SJSA1 (cell line): ENCODE results near the gene STRBP. TPM values are rescaled to one million over a fixed set of nuclear protein-coding genes. Genes with fewer than 3 reads are reported as not detected.
"Not testable (repeated sequence)": the region's sequence is repeated elsewhere in the genome, so short reads cannot be mapped to it uniquely, and the experiment has no call there.

Source experiments
- DNase-seq, 2 experiments: peaks; one replicate each; pipeline ENCODE4 v3.0.0-alpha.2; 2015 to 2020; ENCODE audit warnings: low spot score in 2 of 2, low read depth in 1 of 2
- H3K27ac ChIP-seq: fragments of 250-450 bp; sonication (Bioruptor Pico); 2 replicates; pipeline ENCODE4 v1.5.1; 2020; ENCODE audit warnings: mild to moderate bottlenecking, moderate library complexity
- H3K27me3 ChIP-seq: fragments of 250-450 bp; sonication (Bioruptor Pico); replicated peaks from 2 replicates; pipeline ENCODE4 v1.5.1; 2020; ENCODE audit warnings: mild to moderate bottlenecking, moderate library complexity
- H3K36me3 ChIP-seq: fragments of 250-450 bp; sonication (Bioruptor Pico); 2 replicates; pipeline ENCODE4 v1.5.1; 2020; ENCODE audit warnings: mild to moderate bottlenecking
- H3K4me1 ChIP-seq: fragments of 250-450 bp; sonication (Bioruptor Pico); replicated peaks from 2 replicates; pipeline ENCODE4 v1.6.1; 2021; ENCODE audit warnings: mild to moderate bottlenecking
- H3K4me3 ChIP-seq: fragments of 250-450 bp; sonication (Bioruptor Pico); 2 replicates; pipeline ENCODE4 v1.5.1; 2020; ENCODE audit warnings: mild to moderate bottlenecking
- H3K9me3 ChIP-seq: fragments of 250-450 bp; sonication (Bioruptor Pico); replicated peaks from 2 replicates; pipeline ENCODE4 v1.5.1; 2020; ENCODE audit warnings: mild to moderate bottlenecking
- total RNA-seq: library from RNA; depleted of rRNA; stranded (reverse); fragments of >200 nt; shearing (Covaris generic); gene quantifications from 2 replicates; pipeline ENCODE4 v1.2.3, GENCODE V29; 2014

The STRBP gene
- total RNA-seq, 1 experiment from 2014 or later = 5.3 TPM

DNA sequence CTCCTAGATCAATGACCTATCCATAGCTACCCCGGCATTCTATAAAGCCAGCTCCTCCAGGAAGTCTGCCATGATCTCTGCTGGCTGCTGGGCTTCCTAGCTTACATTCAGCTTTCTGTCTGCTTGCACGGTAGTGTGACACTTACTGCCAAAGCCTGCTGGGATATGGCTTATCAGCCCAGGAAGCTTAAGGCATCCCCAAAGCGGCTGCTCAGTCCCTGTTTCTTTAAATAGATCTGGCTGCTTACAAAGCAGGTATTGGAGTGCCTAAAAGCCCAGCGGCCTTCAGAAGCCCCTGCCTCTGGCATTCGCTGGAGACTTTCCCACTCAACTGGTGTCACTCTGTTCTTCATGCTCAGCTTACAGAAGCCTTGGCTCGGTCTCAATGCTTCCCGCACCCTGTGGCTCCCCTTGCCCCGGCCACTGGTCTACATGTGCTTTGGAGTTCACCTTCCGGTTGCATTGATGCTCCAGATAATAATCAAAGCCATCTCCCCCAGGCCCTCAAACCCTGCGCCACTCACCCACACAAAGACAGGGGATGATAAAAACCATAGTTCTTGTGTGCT, 31.3 kb upstream of the STRBP start:
- Histone ChIP-seq H3K4me1 (no peaks in the 10 kb centered on the region), H3K36me3 (no peaks in the 10 kb centered on the region), H3K27me3 (no peaks in the 10 kb centered on the region), H3K4me3 (no peak overlapping the region), H3K9me3 (no peaks in the 10 kb centered on the region), H3K27ac (no peak overlapping the region)
- no peak for DNase-seq

DNA sequence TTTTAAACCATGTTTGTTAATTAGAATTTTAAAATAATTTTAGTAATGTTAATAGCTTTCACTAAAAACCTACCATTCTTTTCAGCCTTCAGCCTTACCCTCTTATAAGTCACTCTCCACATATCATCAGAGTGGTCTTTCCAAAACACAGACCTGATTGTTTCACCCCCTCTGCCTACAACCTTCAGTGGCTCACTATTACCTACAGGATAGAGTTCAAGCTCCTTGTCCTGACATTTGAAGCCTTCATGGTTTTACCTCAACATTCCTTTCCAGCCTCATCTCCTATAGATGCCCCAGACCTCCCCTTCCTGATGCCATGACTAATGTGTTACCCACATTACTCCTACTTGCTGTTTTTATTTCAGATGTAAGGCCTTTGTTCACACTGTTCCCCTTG, 27.8 kb upstream of the STRBP start:
- Histone ChIP-seq H3K4me1 (no peaks in the 10 kb centered on the region), H3K4me3 (no peak overlapping the region), H3K27ac (no peak overlapping the region), H3K9me3 (no peaks in the 10 kb centered on the region), H3K36me3 (no peaks in the 10 kb centered on the region), H3K27me3 (no peaks in the 10 kb centered on the region)
- no peak for DNase-seq

DNA sequence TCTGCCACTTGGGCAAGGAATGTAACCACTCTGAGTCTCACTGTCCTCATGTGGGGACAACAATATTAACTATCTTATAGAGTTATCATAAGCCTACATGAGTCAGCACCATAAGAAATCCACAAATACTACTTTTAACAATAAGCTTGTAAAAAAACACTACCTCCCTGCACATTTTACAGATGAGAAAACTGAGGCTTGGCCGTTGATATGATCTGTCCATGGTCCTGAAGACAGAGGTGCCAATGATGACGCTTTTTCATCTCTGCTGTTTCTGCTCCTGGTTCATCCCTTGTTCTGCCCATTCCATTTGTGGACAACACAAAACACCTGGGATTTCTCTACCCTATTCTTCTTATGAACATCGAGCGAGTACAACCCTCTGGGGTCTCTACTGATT, 23.4 kb upstream of the STRBP start:
- no peak for DNase-seq
- H3K27ac ChIP-seq = no peak overlapping the region
- H3K4me3 ChIP-seq = no peak overlapping the region
- H3K9me3 ChIP-seq = no peaks in the 10 kb centered on the region
- no peaks in the 10 kb centered on the region for H3K27me3 ChIP-seq
- no peaks in the 10 kb centered on the region for H3K4me1 ChIP-seq
- H3K36me3 ChIP-seq = no peaks in the 10 kb centered on the region

DNA sequence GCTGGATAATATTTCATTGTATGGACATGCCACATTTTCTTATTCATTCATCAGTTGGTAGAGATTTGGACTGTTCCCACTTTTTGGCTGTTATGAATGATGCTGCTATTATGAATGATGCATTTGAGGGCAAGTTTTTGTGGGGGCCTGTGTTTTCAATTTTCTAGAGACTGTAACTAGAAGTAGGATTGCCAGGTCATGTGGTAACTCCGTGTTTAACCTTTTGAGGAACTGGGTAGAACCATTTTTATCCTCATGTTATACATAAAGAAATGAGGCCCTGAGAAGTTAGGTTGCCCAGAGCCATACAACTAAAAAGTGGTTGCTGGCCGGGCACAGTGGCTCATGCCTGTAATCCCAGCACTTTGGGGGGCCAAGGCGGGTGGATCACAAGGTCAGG, 22.4 kb upstream of the STRBP start:
- Histone ChIP-seq H3K9me3 (no peaks in the 10 kb centered on the region), H3K27ac (no peak overlapping the region), H3K4me1 (no peaks in the 10 kb centered on the region), H3K36me3 (no peaks in the 10 kb centered on the region), H3K27me3 (no peaks in the 10 kb centered on the region), H3K4me3 (no peak overlapping the region)
- DNase-seq = no peak

GRCh38 chr9:123287639-123288038, 19.3 kb upstream of the STRBP start:
- DNase-seq = no peak
- no peaks in the 10 kb centered on the region for H3K36me3 ChIP-seq
- no peak overlapping the region for H3K27ac ChIP-seq
- H3K9me3 ChIP-seq = no peaks in the 10 kb centered on the region
- no peaks in the 10 kb centered on the region for H3K27me3 ChIP-seq
- no peaks in the 10 kb centered on the region for H3K4me1 ChIP-seq
- no peak overlapping the region for H3K4me3 ChIP-seq

- no peaks in the 10 kb centered on the region for H3K36me3 ChIP-seq
- H3K9me3 ChIP-seq = no peaks in the 10 kb centered on the region
- no peak overlapping the region for H3K4me3 ChIP-seq
- H3K4me1 ChIP-seq = no peaks in the 10 kb centered on the region
- H3K27me3 ChIP-seq = no peaks in the 10 kb centered on the region
- no peak overlapping the region for H3K27ac ChIP-seq
- no peak for DNase-seq
Measured at GRCh38 chr9:123286324-123286723, 17.9 kb upstream of the STRBP start.

GRCh38 chr9:123284656-123285055, 16.3 kb upstream of the STRBP start:
- no peaks in the 10 kb centered on the region for H3K36me3 ChIP-seq
- H3K4me3 ChIP-seq = no peak overlapping the region
- no peaks in the 10 kb centered on the region for H3K4me1 ChIP-seq
- no peak for DNase-seq
- no peak overlapping the region for H3K27ac ChIP-seq
- no peaks in the 10 kb centered on the region for H3K9me3 ChIP-seq
- no peaks in the 10 kb centered on the region for H3K27me3 ChIP-seq

GRCh38 chr9:123283455-123283854, 15.1 kb upstream of the STRBP start:
- no peak for DNase-seq
- H3K36me3 ChIP-seq = no peaks in the 10 kb centered on the region
- no peaks in the 10 kb centered on the region for H3K4me1 ChIP-seq
- H3K9me3 ChIP-seq = no peaks in the 10 kb centered on the region
- no peak overlapping the region for H3K4me3 ChIP-seq
- no peaks in the 10 kb centered on the region for H3K27me3 ChIP-seq
- H3K27ac ChIP-seq = no peak overlapping the region

DNA sequence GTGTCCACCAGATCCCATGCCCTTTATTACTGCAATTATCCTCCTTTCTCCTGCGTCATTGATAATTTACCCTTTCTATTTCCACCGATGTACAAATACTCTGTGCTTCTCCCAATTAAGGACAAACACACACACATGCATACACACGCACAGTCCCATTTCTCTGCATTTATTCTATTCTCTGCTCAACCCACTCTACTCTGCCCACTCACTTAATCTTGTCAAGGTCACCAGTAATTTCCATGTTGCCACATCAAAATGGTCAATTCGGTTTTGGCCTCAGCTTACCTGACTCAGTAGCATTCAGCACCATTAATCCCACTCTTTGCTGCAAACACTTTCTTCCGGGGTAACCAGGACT, 14.6 kb upstream of the STRBP start:
- Histone ChIP-seq H3K4me1 (no peaks in the 10 kb centered on the region), H3K27ac (no peak overlapping the region), H3K36me3 (no peaks in the 10 kb centered on the region), H3K4me3 (no peak overlapping the region), H3K9me3 (no peaks in the 10 kb centered on the region), H3K27me3 (no peaks in the 10 kb centered on the region)
- DNase-seq = no peak

DNA sequence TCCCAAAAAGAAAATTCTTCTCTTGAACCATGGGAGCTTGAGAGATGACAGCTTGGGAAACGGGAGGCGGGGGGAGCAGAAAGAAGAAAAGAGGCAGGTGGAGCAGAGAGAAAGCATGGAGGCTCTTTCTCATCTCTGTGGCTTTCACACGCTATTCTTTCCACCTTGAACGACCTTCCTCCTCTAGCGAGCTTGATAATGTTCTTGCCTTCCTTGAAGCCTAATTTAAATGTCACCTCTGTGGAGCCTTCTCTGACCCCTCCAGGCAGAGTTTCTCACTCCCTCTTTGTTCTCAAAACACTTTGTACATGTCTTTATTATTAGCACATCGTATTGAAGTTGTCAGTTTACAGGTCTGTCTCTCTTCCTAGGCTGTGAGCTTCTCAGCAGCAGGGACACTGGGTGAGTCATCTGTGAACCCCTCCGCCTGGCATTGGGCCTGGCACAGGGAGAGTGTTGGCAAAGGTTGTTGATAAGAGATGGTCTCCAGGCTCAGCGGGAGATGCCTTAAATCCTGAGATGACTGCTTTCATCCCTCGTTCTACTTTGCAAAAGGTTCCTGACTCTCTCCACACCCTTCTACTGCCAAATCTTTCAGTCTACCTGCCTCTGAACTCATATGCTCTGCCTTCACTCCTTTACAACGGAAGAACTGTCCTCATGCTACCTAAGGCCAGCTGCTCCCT, 14.1 kb upstream of the STRBP start:
- no peak for DNase-seq

DNA sequence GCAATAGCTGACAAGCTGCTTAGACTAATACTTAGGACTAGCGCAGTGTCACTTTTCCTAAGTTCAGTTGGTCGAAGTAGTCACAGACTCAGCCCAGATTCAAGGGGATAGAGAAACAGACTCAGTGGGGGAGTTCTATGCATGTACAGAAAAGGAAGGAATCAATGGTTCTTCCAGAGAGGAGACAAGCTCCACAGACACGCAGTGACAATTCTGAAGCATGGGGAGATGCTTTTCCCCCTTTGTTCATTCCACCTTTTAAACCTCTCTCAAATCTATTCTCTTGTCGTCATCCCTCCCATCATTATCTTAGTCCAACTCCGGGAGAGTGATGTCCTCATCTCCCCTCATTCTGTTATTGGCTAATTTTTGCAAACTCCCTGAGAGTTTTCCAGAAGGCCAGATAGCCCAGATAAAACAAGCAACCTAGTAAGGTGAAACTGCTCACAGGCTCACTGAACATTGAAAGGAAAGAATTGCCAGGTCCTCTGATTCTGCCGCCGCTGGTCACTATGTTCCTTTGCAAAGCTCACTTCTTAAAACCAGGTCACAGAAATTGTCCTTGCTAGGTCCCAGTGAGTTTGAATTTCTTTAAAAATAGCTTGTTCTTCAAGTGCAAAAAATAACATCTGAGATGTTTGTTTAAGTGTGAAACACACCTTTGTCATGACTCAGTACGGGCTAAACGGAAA, 13.4 kb upstream of the STRBP start:
- Histone ChIP-seq H3K36me3 (no peaks in the 10 kb centered on the region), H3K27me3 (no peaks in the 10 kb centered on the region), H3K27ac (no peak overlapping the region), H3K4me1 (no peaks in the 10 kb centered on the region), H3K9me3 (no peaks in the 10 kb centered on the region), H3K4me3 (no peak overlapping the region)
- no peak for DNase-seq

More for the DNA sequence above, 14.1 kb upstream of the STRBP start:
- H3K36me3 ChIP-seq = no peaks in the 10 kb centered on the region
- no peaks in the 10 kb centered on the region for H3K4me1 ChIP-seq
- no peak overlapping the region for H3K4me3 ChIP-seq
- no peaks in the 10 kb centered on the region for H3K27me3 ChIP-seq
- H3K9me3 ChIP-seq = no peaks in the 10 kb centered on the region
- H3K27ac ChIP-seq = no peak overlapping the region

GRCh38 chr9:123278879-123279493, 10.6 kb upstream of the STRBP start:
- not testable (repeated sequence) for DNase-seq, H3K4me3 ChIP-seq, H3K27ac ChIP-seq, H3K9me3 ChIP-seq, H3K4me1 ChIP-seq, H3K36me3 ChIP-seq, H3K27me3 ChIP-seq

- H3K27ac ChIP-seq = no peak overlapping the region
- no peaks in the 10 kb centered on the region for H3K9me3 ChIP-seq
- DNase-seq = no peak
- no peaks in the 10 kb centered on the region for H3K4me1 ChIP-seq
- no peaks in the 10 kb centered on the region for H3K27me3 ChIP-seq
- H3K4me3 ChIP-seq = no peak overlapping the region
- H3K36me3 ChIP-seq = no peaks in the 10 kb centered on the region
Measured at GRCh38 chr9:123278361-123278760, 10.0 kb upstream of the STRBP start.

DNA sequence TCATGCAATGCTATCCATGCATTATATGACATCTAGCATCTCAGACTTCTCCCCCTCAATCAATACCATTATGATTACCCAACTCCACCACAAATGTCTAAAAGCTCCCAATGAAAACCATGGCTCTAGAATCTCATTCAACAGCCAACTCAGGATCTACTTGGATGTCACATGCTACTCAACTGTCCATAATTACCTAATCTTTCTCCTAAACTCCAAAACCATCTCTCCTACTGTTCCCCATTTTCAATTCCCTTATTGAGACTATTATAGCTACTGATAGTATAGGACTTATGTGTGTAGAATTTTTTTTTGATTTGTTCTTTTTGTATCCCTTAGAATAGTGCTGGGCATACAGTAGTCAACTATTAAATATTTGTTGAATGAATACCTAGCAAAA, 8.2 kb upstream of the STRBP start:
- no peaks in the 10 kb centered on the region for H3K36me3 ChIP-seq
- H3K4me3 ChIP-seq = no peak overlapping the region
- H3K9me3 ChIP-seq = no peaks in the 10 kb centered on the region
- no peaks in the 10 kb centered on the region for H3K27me3 ChIP-seq
- no peaks in the 10 kb centered on the region for H3K4me1 ChIP-seq
- no peak overlapping the region for H3K27ac ChIP-seq
- DNase-seq = no peak
